Natural killer cell treated with Interleukin-12 subunit alpha and Interleukin-12 subunit beta and Interleukin-15 and Interleukin-18, amount 100 ng/mL, for 72 hours (primary cell): ENCODE data around the gene ZNF775. TPM values are rescaled to one million over a fixed set of nuclear protein-coding genes. Genes with fewer than 3 reads are reported as not detected.

Source experiments
- ATAC-seq, 2 donors: fragments of 150-1000 bp; cut with Tn5 transposase in 1 of 2; sonication (Bioruptor Pico), chemical (Tn5 transposase) in 1 of 2; 2 replicates each; pipeline ENCODE4 v1.10.0; 2021
- DNase-seq: peaks from one replicate; pipeline ENCODE4 v3.0.0; 2022; ENCODE audit warnings: low spot score
- H3K27ac Mint-ChIP-seq, 2 donors: 1 replicate in 1 of 2; 2 replicates in 1 of 2; pipeline ENCODE4 v1.8.0; 2022; ENCODE audit warnings: mixed read lengths in 2 of 2, mild to moderate bottlenecking in 1 of 2, moderate library complexity in 1 of 2
- H3K27me3 Mint-ChIP-seq, 2 donors: 1 replicate in 1 of 2; 2 replicates in 1 of 2; pipeline ENCODE4 v1.8.0; 2022; ENCODE audit warnings: mixed read lengths in 2 of 2
- H3K36me3 Mint-ChIP-seq: one replicate; pipeline ENCODE4 v1.8.0; 2022; ENCODE audit warnings: mixed read lengths
- H3K4me1 Mint-ChIP-seq, 2 donors: 1 replicate in 1 of 2; 2 replicates in 1 of 2; pipeline ENCODE4 v1.8.0; 2022; ENCODE audit warnings: low read depth in 2 of 2, mixed read lengths in 2 of 2, mild to moderate bottlenecking in 1 of 2
- H3K4me3 Mint-ChIP-seq: one replicate; pipeline ENCODE4 v1.8.0; 2022; ENCODE audit warnings: mixed read lengths
- H3K9me3 Mint-ChIP-seq: 2 replicates; pipeline ENCODE4 v1.8.0; 2022; ENCODE audit warnings: mixed read lengths
- total RNA-seq, 2 donors: library from RNA; stranded (reverse); gene quantifications; one replicate each; pipeline ENCODE4 v1.2.3, GENCODE V29; 2022

Gene ZNF775
- total RNA-seq, 2 donors from 2014 or later = 4.0 to 5.1 TPM

- Mint-ChIP-seq H3K36me3 (peaks cover 5% of the 10 kb centered on the region), H3K9me3 (peaks cover 9% of the 10 kb centered on the region), H3K4me3 (peak overlapping the region; percentile 61), H3K4me1 (peaks cover 32 to 35% of the 10 kb centered on the region in 2 donors), H3K27me3 (no peaks in the 10 kb centered on the region), H3K27ac (peak overlapping the region; percentile 81 to 82)
- ATAC-seq = peak; percentile 66 to 68
- no peak for DNase-seq
Observed at GRCh38 chr7:150357771-150358427, 21.2 kb upstream of the ZNF775 start.

- peak overlapping the region; percentile 61 for H3K4me3 Mint-ChIP-seq
- peaks cover 9% of the 10 kb centered on the region for H3K9me3 Mint-ChIP-seq
- peaks cover 32 to 35% of the 10 kb centered on the region in 2 donors for H3K4me1 Mint-ChIP-seq
- ATAC-seq = peak; percentile 65 to 68
- H3K27me3 Mint-ChIP-seq = no peaks in the 10 kb centered on the region
- no peak for DNase-seq
- H3K36me3 Mint-ChIP-seq = peaks cover 5% of the 10 kb centered on the region
- H3K27ac Mint-ChIP-seq = peak overlapping the region; percentile 81 to 82
Observed at GRCh38 chr7:150358433-150358832, 20.7 kb upstream of the ZNF775 start.

DNA sequence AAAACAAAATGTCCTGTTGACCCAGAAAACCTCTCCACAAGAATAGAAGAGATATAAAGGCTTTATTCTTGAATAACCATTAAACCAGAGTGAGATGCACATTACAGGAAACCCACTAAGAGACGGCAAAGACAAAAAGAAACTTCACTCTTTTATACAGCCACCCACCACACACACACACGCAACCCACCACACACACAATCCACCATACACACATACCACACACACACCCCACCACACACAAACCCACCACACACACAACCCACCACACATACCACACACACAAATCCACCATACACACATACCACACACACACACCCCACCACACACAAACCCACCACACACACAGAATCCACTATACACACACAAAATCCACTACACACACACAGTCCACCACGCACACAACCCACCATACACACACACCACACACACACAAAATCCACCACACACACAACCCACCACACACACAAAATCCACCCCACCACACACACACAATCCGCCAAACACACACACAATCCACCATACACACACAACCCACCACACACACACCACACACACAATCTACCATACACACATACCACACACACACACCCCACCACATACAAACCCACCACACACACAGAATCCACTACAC lies 20.0 kb upstream of the ZNF775 start:
- Mint-ChIP-seq H3K4me1 (peaks cover 37 to 38% of the 10 kb centered on the region in 2 donors), H3K36me3 (peaks cover 5% of the 10 kb centered on the region), H3K4me3 (peak overlapping the region; percentile 61), H3K9me3 (peaks cover 9% of the 10 kb centered on the region), H3K27me3 (no peaks in the 10 kb centered on the region), H3K27ac (peak overlapping the region; percentile 81 to 82)
- ATAC-seq (no peak), DNase-seq (no peak)

GRCh38 chr7:150359622-150360362 lies 19.3 kb upstream of the ZNF775 start:
- Mint-ChIP-seq H3K27me3 (no peaks in the 10 kb centered on the region), H3K4me1 (peaks cover 38 to 39% of the 10 kb centered on the region in 2 donors), H3K9me3 (peaks cover 9% of the 10 kb centered on the region), H3K4me3 (peak overlapping the region; percentile 75), H3K36me3 (peaks cover 5% of the 10 kb centered on the region), H3K27ac (peak overlapping the region; percentile 81 to 82)
- ATAC-seq = no peak
- DNase-seq = no peak

DNA sequence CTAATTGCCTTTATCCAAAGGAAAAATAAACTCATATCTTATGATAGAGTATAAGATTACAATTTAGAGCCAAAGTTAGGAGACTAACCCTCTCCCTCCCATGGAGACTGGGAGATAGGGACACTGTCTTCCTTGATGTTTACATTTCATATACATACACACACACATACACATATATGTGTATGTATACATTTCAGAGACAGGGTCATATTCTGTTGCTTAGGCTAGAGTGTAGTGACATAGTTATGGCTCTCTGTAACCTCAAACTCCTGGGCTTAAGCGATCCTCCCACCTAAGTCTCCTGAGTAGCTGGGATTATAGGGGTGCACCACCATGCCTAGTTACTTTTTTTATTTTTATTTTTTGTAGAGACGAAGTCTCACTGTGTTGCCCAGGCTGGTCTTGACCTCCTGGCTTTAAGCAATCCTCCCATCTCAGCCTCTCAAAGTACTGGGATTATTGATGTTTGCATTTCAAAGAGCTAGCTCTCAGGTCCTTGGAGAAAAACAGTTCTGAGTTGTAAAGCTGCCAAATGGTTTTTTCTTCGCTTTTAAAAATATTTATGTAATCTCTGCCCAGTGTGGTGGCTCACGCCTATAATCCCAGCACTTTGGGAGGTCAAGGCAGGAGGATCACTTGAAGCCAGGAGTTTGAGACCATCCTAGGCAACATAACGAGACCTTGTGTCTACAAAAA lies 18.6 kb upstream of the ZNF775 start:
- Mint-ChIP-seq H3K4me3 (peak overlapping the region; percentile 75), H3K27ac (peak overlapping the region; percentile 81 to 82), H3K4me1 (peaks cover 38 to 39% of the 10 kb centered on the region in 2 donors)

DNA sequence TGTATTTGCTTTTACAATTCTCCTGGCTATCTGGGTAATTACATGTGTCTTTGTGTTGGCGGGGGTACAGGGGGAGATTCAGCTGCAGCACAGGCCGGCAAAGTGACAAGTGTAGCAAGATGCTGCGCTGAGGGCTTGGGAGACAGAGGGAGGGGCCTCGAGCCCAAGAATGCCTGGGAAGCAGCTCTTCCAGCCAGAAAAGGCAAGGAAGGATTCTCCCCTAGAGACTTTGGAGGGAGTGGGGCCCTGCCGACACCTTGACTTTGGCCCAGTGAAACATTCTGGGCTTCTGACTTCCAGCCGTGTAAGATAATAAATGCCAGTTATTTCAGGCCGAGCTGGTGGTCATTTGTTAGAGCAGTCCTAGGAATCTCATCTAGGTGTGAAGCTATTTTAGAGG lies 17.7 kb upstream of the ZNF775 start:
- Mint-ChIP-seq H3K4me3 (no peak overlapping the region), H3K36me3 (peaks cover 5% of the 10 kb centered on the region), H3K9me3 (peaks cover 9% of the 10 kb centered on the region), H3K27me3 (no peaks in the 10 kb centered on the region), H3K27ac (no peak overlapping the region), H3K4me1 (peaks cover 37 to 38% of the 10 kb centered on the region in 2 donors)
- ATAC-seq (no peak), DNase-seq (no peak)

More for the DNA sequence above, 18.6 kb upstream of the ZNF775 start:
- Mint-ChIP-seq H3K36me3 (peaks cover 5% of the 10 kb centered on the region), H3K9me3 (peaks cover 9% of the 10 kb centered on the region), H3K27me3 (no peaks in the 10 kb centered on the region)
- ATAC-seq (no peak), DNase-seq (no peak)

DNA sequence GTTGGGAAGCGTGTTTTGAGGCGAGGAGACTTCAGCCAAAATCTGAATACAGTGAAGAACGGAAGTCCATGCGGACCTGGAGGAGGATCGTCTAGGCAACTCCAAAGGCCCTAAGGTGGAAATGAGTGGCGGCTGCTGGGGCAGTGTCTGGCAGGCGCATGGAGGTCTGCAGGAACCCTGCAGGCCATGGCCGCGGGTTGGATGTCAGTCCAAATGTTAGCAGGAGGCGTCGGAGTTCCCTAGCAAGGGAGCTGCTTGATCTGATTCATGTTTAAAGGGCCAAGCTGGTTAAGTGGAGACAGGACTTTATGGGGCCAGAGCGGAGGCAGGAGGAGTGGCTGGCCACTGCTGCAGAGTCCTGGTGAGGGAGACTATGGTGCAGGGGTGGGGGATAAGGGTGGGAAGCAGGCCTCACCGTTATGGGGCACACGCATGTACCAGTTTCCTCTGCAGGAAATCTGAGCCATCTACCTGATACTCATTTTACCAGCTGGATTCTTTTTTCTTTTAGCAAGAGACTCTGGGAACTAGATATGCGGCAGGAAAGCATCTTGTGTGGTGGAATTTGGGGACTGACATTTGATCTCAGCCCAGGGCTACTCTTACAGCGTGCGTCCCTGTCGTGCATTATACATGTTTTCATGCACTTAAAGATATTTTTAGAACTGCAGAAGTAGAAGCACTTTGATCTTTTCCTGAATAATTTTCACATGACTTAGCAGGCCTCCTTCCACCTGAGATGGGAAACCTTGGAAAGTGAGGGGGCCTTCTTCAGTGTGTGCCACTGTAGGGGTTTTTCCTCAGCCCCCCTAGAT lies 17.1 kb upstream of the ZNF775 start:
- peaks cover 9% of the 10 kb centered on the region for H3K9me3 Mint-ChIP-seq
- H3K27ac Mint-ChIP-seq = no peak overlapping the region
- H3K4me1 Mint-ChIP-seq = peaks cover 35 to 38% of the 10 kb centered on the region in 2 donors
- no peak for DNase-seq
- H3K27me3 Mint-ChIP-seq = no peaks in the 10 kb centered on the region
- no peak overlapping the region for H3K4me3 Mint-ChIP-seq
- ATAC-seq = no peak
- peaks cover 5% of the 10 kb centered on the region for H3K36me3 Mint-ChIP-seq

GRCh38 chr7:150363370-150363769 lies 15.8 kb upstream of the ZNF775 start:
- H3K27ac Mint-ChIP-seq = no peak overlapping the region
- no peak for DNase-seq
- H3K4me1 Mint-ChIP-seq = peaks cover 23 to 26% of the 10 kb centered on the region in 2 donors
- no peak overlapping the region for H3K4me3 Mint-ChIP-seq
- ATAC-seq = no peak
- H3K9me3 Mint-ChIP-seq = peaks cover 9% of the 10 kb centered on the region
- no peaks in the 10 kb centered on the region for H3K27me3 Mint-ChIP-seq
- H3K36me3 Mint-ChIP-seq = peaks cover 5% of the 10 kb centered on the region

- peak; percentile 13 for DNase-seq
- H3K9me3 Mint-ChIP-seq = peaks cover 9% of the 10 kb centered on the region
- no peak for ATAC-seq
- H3K36me3 Mint-ChIP-seq = peaks cover 5% of the 10 kb centered on the region
- H3K27me3 Mint-ChIP-seq = no peaks in the 10 kb centered on the region
- peaks cover 18 to 21% of the 10 kb centered on the region in 2 donors for H3K4me1 Mint-ChIP-seq
- no peak overlapping the region for H3K4me3 Mint-ChIP-seq
- no peak overlapping the region for H3K27ac Mint-ChIP-seq
Observed at GRCh38 chr7:150363872-150364271, 15.3 kb upstream of the ZNF775 start.

GRCh38 chr7:150365194-150365593 lies 13.9 kb upstream of the ZNF775 start:
- Mint-ChIP-seq H3K9me3 (peaks cover under 1% of the 10 kb centered on the region), H3K4me3 (no peak overlapping the region), H3K27ac (no peak overlapping the region), H3K4me1 (peaks cover 13 to 16% of the 10 kb centered on the region in 2 donors), H3K27me3 (no peaks in the 10 kb centered on the region), H3K36me3 (peaks cover 1% of the 10 kb centered on the region)
- DNase-seq (no peak), ATAC-seq (no peak)

DNA sequence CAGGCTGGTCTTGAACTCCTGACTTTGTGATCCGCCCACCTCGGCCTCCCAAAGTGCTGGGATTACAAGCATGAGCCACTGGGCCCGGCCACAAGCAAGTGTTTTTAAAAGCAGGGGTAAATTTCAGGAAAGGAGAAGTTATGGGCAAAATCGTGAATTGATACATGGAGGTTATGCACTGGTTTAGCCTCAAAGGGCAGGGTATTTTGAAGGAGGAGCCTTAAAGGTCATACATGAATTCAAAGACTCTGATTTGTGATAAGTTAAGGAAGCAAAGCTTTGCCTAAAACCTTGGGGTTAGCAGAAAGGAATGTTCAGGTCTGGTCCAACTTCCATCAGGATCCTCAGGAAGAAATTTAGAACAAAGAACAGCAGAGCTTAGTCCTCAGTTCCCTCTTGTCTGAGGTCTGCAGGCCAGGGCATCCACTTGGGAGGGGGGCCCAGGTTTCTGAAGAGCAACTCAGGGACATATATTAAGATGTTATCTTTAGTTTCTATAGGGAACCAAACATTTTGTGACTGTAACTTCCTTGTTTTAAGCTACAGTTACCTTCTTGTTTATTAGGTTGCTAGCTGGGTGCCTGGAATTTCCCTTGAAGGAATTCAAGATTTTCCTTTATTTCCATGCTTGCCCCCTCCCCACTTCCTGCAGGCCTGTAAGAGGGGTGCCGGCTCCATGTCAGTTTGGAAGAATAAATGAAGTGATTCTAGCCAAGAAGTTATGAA lies 13.3 kb upstream of the ZNF775 start:
- H3K4me1 Mint-ChIP-seq = peaks cover 15 to 17% of the 10 kb centered on the region in 2 donors
- peak; percentile 28 for DNase-seq
- H3K9me3 Mint-ChIP-seq = no peaks in the 10 kb centered on the region
- peak overlapping the region in 1 of 2 donors; percentile 27 for H3K27ac Mint-ChIP-seq
- H3K27me3 Mint-ChIP-seq = no peaks in the 10 kb centered on the region
- no peak for ATAC-seq
- H3K4me3 Mint-ChIP-seq = no peak overlapping the region
- H3K36me3 Mint-ChIP-seq = no peaks in the 10 kb centered on the region

DNA sequence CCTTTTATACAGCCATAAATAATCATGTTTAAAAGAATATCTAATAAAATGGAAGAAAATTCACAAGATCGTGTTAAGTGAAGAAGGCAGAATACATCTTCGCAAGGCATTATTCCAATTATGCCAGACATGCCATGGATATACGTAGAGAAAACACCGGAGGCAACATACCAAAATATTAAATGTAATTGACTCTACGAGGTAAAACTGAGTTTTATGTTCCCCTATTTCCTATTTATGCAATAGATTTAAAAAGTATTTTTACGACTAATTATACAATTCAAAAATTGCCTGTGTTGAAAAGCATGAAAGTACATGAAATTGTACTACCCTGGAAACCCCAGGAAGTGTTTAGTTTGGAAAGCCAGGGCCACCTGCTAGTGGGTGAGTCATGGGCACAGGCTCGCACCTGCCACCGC lies 11.4 kb upstream of the ZNF775 start:
- Mint-ChIP-seq H3K27ac (peak overlapping the region; percentile 78 to 79), H3K9me3 (no peaks in the 10 kb centered on the region)

More for the DNA sequence above, 11.4 kb upstream of the ZNF775 start:
- peak overlapping the region; percentile 76 for H3K4me3 Mint-ChIP-seq
- ATAC-seq (no peak), DNase-seq (no peak)
- H3K36me3 Mint-ChIP-seq = no peaks in the 10 kb centered on the region
- peaks cover 15 to 18% of the 10 kb centered on the region in 2 donors for H3K4me1 Mint-ChIP-seq
- H3K27me3 Mint-ChIP-seq = no peaks in the 10 kb centered on the region
